GM12878 (cell line): ENCODE data around the gene DIP2B.

Experiments
- ESRRA ChIP-seq: IDR thresholded peaks from 2 replicates; pipeline ENCODE4 v1.6.1; 2012; ENCODE audit warnings: mild to moderate bottlenecking, low read length, improper control_type of control experiment
- EZH2 ChIP-seq: IDR thresholded peaks from 2 replicates; pipeline ENCODE4 v1.6.1; 2012; ENCODE audit warnings: low read depth, mild to moderate bottlenecking, control low read depth, inconsistent platforms, low read length, borderline replicate concordance; ENCODE audit not compliant: control insufficient read depth
- PAX5 ChIP-seq: IDR thresholded peaks from 2 replicates; pipeline ENCODE4 v1.6.1; 2011; ENCODE audit warnings: low read depth, low read length, borderline replicate concordance
- POLR2A ChIP-seq: IDR thresholded peaks from 2 replicates; pipeline ENCODE4 v1.6.1; 2011; ENCODE audit warnings: low read depth, mild to moderate bottlenecking, low read length
- RAD21 ChIP-seq: IDR thresholded peaks from 2 replicates; pipeline ENCODE4 v1.6.1; 2011; ENCODE audit warnings: mild to moderate bottlenecking, low read depth, low read length, moderate library complexity; ENCODE audit not compliant: insufficient read depth
- RBBP5 ChIP-seq: fragments of 200-600 bp; sonication (generic); conservative IDR thresholded peaks from 2 replicates; pipeline ENCODE4 v1.6.1; 2016
- ZNF24 ChIP-seq: fragments of 450-650 bp; IDR thresholded peaks from 2 replicates; pipeline ENCODE4 v1.6.1; 2017; ENCODE audit warnings: antibody characterized with exemption, mild to moderate bottlenecking
- TF ChIP-seq, protein P1 (sequence below), 3 experiments: IDR thresholded peaks in 2 of 3; conservative IDR thresholded peaks in 1 of 3; 2 replicates each; pipeline ENCODE4 v1.5.1; 2011; ENCODE audit warnings: low read depth in 3 of 3, low read length in 3 of 3, mild to moderate bottlenecking in 3 of 3, control low read depth in 2 of 3, moderate library complexity in 2 of 3, inconsistent platforms in 1 of 3, mixed read lengths in 1 of 3; ENCODE audit not compliant: control insufficient read depth in 2 of 3, insufficient read depth in 1 of 3; ENCODE audit errors: extremely low read depth in 1 of 3
- TF ChIP-seq, protein P2 (sequence below): IDR thresholded peaks from 2 replicates; pipeline ENCODE4 v1.6.1; 2011; ENCODE audit warnings: low read depth, low read length, improper control_type of control experiment, borderline replicate concordance
- TF ChIP-seq, protein P3 (sequence below): fragments of 450-650 bp; formaldehyde crosslinking; IDR thresholded peaks from 2 replicates; pipeline ENCODE4 v1.4.0; 2020; ENCODE audit warnings: mild to moderate bottlenecking, moderate library complexity
- TF ChIP-seq, protein P4 (sequence below): IDR thresholded peaks from 2 replicates; pipeline ENCODE4 v1.6.1; 2012; ENCODE audit warnings: mild to moderate bottlenecking, low read depth, low read length
- TF ChIP-seq, protein P5 (sequence below): IDR thresholded peaks from 2 replicates; pipeline ENCODE4 v1.6.1; 2011; ENCODE audit warnings: mild to moderate bottlenecking, low read depth, low read length, moderate library complexity; ENCODE audit not compliant: insufficient replicate concordance

DNA sequence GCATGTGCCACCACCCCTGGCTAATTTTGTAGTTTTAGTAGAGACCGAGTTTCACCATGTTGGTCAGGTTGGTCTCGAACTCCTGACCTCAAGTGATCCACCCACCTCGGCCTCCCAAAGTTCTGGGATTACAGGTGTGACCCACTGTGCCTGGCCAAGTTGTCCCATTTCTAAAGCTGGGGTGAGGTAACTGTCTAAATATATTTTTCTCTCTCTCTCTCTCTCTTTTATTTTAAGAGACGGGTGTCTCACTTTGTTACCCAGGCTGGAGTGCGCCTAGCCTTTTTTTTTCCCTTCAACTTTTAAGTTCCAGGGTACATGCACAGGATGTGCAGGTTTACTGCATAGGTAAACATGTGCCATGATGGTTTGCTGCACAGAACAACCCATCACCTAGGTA lies 267.7 kb downstream of the DIP2B start:
- TF ChIP-seq, protein P1, sequence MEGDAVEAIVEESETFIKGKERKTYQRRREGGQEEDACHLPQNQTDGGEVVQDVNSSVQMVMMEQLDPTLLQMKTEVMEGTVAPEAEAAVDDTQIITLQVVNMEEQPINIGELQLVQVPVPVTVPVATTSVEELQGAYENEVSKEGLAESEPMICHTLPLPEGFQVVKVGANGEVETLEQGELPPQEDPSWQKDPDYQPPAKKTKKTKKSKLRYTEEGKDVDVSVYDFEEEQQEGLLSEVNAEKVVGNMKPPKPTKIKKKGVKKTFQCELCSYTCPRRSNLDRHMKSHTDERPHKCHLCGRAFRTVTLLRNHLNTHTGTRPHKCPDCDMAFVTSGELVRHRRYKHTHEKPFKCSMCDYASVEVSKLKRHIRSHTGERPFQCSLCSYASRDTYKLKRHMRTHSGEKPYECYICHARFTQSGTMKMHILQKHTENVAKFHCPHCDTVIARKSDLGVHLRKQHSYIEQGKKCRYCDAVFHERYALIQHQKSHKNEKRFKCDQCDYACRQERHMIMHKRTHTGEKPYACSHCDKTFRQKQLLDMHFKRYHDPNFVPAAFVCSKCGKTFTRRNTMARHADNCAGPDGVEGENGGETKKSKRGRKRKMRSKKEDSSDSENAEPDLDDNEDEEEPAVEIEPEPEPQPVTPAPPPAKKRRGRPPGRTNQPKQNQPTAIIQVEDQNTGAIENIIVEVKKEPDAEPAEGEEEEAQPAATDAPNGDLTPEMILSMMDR (IDR thresholded peaks at IDR 0.05 in 2 of 3, conservative IDR thresholded peaks at IDR 0.05 in 1 of 3; ENCODE audit: control insufficient read depth in 2 of 3, extremely low read depth in 1 of 3, insufficient read depth in 1 of 3, low read depth in 3 of 3, low read length in 3 of 3) = no peak
- TF ChIP-seq PAX5 = no peak
- TF ChIP-seq, protein P2, sequence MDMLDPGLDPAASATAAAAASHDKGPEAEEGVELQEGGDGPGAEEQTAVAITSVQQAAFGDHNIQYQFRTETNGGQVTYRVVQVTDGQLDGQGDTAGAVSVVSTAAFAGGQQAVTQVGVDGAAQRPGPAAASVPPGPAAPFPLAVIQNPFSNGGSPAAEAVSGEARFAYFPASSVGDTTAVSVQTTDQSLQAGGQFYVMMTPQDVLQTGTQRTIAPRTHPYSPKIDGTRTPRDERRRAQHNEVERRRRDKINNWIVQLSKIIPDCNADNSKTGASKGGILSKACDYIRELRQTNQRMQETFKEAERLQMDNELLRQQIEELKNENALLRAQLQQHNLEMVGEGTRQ = no peak
- TF ChIP-seq RAD21 = no peak
- TF ChIP-seq, protein P3, sequence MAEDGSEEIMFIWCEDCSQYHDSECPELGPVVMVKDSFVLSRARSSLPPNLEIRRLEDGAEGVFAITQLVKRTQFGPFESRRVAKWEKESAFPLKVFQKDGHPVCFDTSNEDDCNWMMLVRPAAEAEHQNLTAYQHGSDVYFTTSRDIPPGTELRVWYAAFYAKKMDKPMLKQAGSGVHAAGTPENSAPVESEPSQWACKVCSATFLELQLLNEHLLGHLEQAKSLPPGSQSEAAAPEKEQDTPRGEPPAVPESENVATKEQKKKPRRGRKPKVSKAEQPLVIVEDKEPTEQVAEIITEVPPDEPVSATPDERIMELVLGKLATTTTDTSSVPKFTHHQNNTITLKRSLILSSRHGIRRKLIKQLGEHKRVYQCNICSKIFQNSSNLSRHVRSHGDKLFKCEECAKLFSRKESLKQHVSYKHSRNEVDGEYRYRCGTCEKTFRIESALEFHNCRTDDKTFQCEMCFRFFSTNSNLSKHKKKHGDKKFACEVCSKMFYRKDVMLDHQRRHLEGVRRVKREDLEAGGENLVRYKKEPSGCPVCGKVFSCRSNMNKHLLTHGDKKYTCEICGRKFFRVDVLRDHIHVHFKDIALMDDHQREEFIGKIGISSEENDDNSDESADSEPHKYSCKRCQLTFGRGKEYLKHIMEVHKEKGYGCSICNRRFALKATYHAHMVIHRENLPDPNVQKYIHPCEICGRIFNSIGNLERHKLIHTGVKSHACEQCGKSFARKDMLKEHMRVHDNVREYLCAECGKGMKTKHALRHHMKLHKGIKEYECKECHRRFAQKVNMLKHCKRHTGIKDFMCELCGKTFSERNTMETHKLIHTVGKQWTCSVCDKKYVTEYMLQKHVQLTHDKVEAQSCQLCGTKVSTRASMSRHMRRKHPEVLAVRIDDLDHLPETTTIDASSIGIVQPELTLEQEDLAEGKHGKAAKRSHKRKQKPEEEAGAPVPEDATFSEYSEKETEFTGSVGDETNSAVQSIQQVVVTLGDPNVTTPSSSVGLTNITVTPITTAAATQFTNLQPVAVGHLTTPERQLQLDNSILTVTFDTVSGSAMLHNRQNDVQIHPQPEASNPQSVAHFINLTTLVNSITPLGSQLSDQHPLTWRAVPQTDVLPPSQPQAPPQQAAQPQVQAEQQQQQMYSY (CRISPR knock-in tag) = no peak
- TF ChIP-seq POLR2A = no peak
- TF ChIP-seq, protein P4, sequence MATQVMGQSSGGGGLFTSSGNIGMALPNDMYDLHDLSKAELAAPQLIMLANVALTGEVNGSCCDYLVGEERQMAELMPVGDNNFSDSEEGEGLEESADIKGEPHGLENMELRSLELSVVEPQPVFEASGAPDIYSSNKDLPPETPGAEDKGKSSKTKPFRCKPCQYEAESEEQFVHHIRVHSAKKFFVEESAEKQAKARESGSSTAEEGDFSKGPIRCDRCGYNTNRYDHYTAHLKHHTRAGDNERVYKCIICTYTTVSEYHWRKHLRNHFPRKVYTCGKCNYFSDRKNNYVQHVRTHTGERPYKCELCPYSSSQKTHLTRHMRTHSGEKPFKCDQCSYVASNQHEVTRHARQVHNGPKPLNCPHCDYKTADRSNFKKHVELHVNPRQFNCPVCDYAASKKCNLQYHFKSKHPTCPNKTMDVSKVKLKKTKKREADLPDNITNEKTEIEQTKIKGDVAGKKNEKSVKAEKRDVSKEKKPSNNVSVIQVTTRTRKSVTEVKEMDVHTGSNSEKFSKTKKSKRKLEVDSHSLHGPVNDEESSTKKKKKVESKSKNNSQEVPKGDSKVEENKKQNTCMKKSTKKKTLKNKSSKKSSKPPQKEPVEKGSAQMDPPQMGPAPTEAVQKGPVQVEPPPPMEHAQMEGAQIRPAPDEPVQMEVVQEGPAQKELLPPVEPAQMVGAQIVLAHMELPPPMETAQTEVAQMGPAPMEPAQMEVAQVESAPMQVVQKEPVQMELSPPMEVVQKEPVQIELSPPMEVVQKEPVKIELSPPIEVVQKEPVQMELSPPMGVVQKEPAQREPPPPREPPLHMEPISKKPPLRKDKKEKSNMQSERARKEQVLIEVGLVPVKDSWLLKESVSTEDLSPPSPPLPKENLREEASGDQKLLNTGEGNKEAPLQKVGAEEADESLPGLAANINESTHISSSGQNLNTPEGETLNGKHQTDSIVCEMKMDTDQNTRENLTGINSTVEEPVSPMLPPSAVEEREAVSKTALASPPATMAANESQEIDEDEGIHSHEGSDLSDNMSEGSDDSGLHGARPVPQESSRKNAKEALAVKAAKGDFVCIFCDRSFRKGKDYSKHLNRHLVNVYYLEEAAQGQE = no peak
- no peak for TF ChIP-seq EZH2
- TF ChIP-seq, protein P5, sequence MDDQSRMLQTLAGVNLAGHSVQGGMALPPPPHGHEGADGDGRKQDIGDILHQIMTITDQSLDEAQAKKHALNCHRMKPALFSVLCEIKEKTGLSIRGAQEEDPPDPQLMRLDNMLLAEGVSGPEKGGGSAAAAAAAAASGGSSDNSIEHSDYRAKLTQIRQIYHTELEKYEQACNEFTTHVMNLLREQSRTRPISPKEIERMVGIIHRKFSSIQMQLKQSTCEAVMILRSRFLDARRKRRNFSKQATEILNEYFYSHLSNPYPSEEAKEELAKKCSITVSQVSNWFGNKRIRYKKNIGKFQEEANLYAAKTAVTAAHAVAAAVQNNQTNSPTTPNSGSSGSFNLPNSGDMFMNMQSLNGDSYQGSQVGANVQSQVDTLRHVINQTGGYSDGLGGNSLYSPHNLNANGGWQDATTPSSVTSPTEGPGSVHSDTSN = no peak
- no peak for TF ChIP-seq ZNF24
- no peak for TF ChIP-seq RBBP5
- TF ChIP-seq ESRRA = no peak
